HEK293 (cell line): ENCODE data around the gene ZSCAN10.

Experiments
- CTCF ChIA-PET: fragments of 350-600 bp; formaldehyde crosslinking; extraction: SDS; loops from one replicate; lab custom pipeline; 2021; ENCODE audit warnings: antibody characterized with exemption; lab: Yijun Ruan, JAX
- POLR2A ChIA-PET: fragments of 300-600 bp; formaldehyde crosslinking; extraction: SDS; loops from one replicate; lab custom pipeline; 2020; ENCODE audit warnings: antibody characterized with exemption, inconsistent platforms; lab: Yijun Ruan, JAX
- H3K27ac ChIP-seq: fragments of 200-500 bp; sonication (Bioruptor generic); 2 replicates; pipeline ENCODE4 v1.5.1; 2014; ENCODE audit warnings: low read depth, low read length, control low read depth, inconsistent platforms; ENCODE audit errors: extremely low read depth
- H3K36me3 ChIP-seq, 2 experiments: fragments of 200-500 bp in 1 of 2; sonication (Bioruptor generic) in 1 of 2; 1 replicate in 1 of 2; 2 replicates in 1 of 2; pipeline ENCODE4 v1.5.1; 2014 to 2017; ENCODE audit warnings: inconsistent platforms in 2 of 2, low read length in 2 of 2; ENCODE audit not compliant: control insufficient read depth in 2 of 2, insufficient read depth in 1 of 2
- H3K4me1 ChIP-seq: fragments of 200-500 bp; sonication (Bioruptor generic); 2 replicates; pipeline ENCODE4 v1.5.1; 2014; ENCODE audit warnings: mild to moderate bottlenecking, low read length, inconsistent platforms; ENCODE audit not compliant: control insufficient read depth, insufficient read depth
- H3K4me3 ChIP-seq: 2 replicates; pipeline ENCODE4 v1.5.1; 2011; ENCODE audit warnings: low read depth, mild to moderate bottlenecking, control low read depth, low read length, moderate library complexity
- H3K9me3 ChIP-seq: fragments of 200-500 bp; sonication (Bioruptor generic); 2 replicates; pipeline ENCODE4 v1.5.1; 2014; ENCODE audit warnings: low read depth, low read length, inconsistent platforms; ENCODE audit not compliant: control insufficient read depth, insufficient read depth
- HIC1 ChIP-seq: fragments of 450-650 bp; formaldehyde crosslinking; IDR thresholded peaks from 2 replicates; pipeline ENCODE4 v1.5.1; 2016; ENCODE audit warnings: missing biosample characterization, missing genetic modification characterization
- IKZF3 ChIP-seq: fragments of 450-650 bp; IDR thresholded peaks from 2 replicates; pipeline ENCODE4 v1.5.0; 2018; ENCODE audit warnings: missing biosample characterization, mild to moderate bottlenecking, missing genetic modification characterization, moderate library complexity
- INSM2 ChIP-seq: fragments of 450-650 bp; formaldehyde crosslinking; IDR thresholded peaks from 2 replicates; pipeline ENCODE4 v1.5.1; 2016; ENCODE audit warnings: missing biosample characterization, missing genetic modification characterization
- KLF10 ChIP-seq: fragments of 450-650 bp; IDR thresholded peaks from 2 replicates; pipeline ENCODE4 v1.5.1; 2018; ENCODE audit warnings: missing biosample characterization, mild to moderate bottlenecking, missing genetic modification characterization
- PATZ1 ChIP-seq: fragments of 450-650 bp; formaldehyde crosslinking; IDR thresholded peaks from 2 replicates; pipeline ENCODE4 v1.5.1; 2016; ENCODE audit warnings: missing biosample characterization, missing genetic modification characterization
- ZBTB17 ChIP-seq: fragments of 450-650 bp; formaldehyde crosslinking; IDR thresholded peaks from 2 replicates; pipeline ENCODE4 v1.5.1; 2016; ENCODE audit warnings: missing biosample characterization, missing genetic modification characterization
- ZBTB8A ChIP-seq: fragments of 450-650 bp; formaldehyde crosslinking; IDR thresholded peaks from 2 replicates; pipeline ENCODE4 v1.5.1; 2016; ENCODE audit warnings: missing biosample characterization, missing genetic modification characterization
- ZNF132 ChIP-seq: fragments of 450-650 bp; formaldehyde crosslinking; IDR thresholded peaks from 2 replicates; pipeline ENCODE4 v1.5.1; 2017; ENCODE audit warnings: missing biosample characterization, missing genetic modification characterization, borderline replicate concordance
- ZNF18 ChIP-seq: fragments of 450-650 bp; formaldehyde crosslinking; IDR thresholded peaks from 2 replicates; pipeline ENCODE4 v1.5.1; 2016; ENCODE audit warnings: missing biosample characterization, missing genetic modification characterization
- ZNF184 ChIP-seq: fragments of 450-650 bp; IDR thresholded peaks from 2 replicates; pipeline ENCODE4 v1.5.1; 2018; ENCODE audit warnings: missing biosample characterization, mild to moderate bottlenecking, missing genetic modification characterization
- ZNF239 ChIP-seq: fragments of 450-650 bp; formaldehyde crosslinking; IDR thresholded peaks from 2 replicates; pipeline ENCODE4 v1.5.1; 2016; ENCODE audit warnings: missing biosample characterization, missing genetic modification characterization
- ZNF394 ChIP-seq: fragments of 450-650 bp; formaldehyde crosslinking; IDR thresholded peaks from 2 replicates; pipeline ENCODE4 v1.5.1; 2016; ENCODE audit warnings: missing biosample characterization, missing genetic modification characterization, mild to moderate bottlenecking, moderate library complexity, borderline replicate concordance
- ZNF449 ChIP-seq: fragments of 450-650 bp; formaldehyde crosslinking; IDR thresholded peaks from 2 replicates; pipeline ENCODE4 v1.5.1; 2017; ENCODE audit warnings: missing biosample characterization, mild to moderate bottlenecking, missing genetic modification characterization, moderate library complexity
- ZNF488 ChIP-seq: fragments of 450-650 bp; formaldehyde crosslinking; IDR thresholded peaks from 2 replicates; pipeline ENCODE4 v1.5.1; 2016; ENCODE audit warnings: missing biosample characterization, missing genetic modification characterization
- ZNF518A ChIP-seq: fragments of 450-650 bp; formaldehyde crosslinking; conservative IDR thresholded peaks from 2 replicates; pipeline ENCODE4 v1.5.1; 2016; ENCODE audit warnings: low read depth, missing biosample characterization, missing genetic modification characterization

The ZSCAN10 gene

GRCh38 chr16:3050487-3050886 lies 48.6 kb downstream of the ZSCAN10 start (continued):
- no peak for TF ChIP-seq INSM2 (tag by site-specific recombination)
- no peak for TF ChIP-seq ZNF488 (tag by site-specific recombination)
- no peak for TF ChIP-seq KLF10 (tag by site-specific recombination)

- H3K4me1 ChIP-seq: no peaks in the 10 kb centered on the region
- 0 out of 2 replicates have a peak, but pooled peaks have one; percentile 57 for TF ChIP-seq ZNF449 (tag by site-specific recombination)
- TF ChIP-seq IKZF3 (tag by site-specific recombination): no peak
- no peak overlapping the region for H3K4me3 ChIP-seq
- POLR2A ChIA-PET: interaction anchor here (1.1 to 1.2 kb wide), 2 partner anchors 9 to 18 kb away, joined by 3 read pairs; no protein-coding TSS in a partner anchor
- peaks cover 0 to 10% of the 10 kb centered on the region in 2 experiments; a peak in 1 of 3 replicates for H3K36me3 ChIP-seq
- H3K27ac ChIP-seq: no peak overlapping the region
- H3K9me3 ChIP-seq: no peaks in the 10 kb centered on the region
- CTCF ChIA-PET: interaction anchor here (1.2 to 2.5 kb wide), 4 partner anchors 9 to 31 kb away, joined by 3 to 10 read pairs (median 5); no protein-coding TSS in a partner anchor
Measured at GRCh38 chr16:3049921-3050481, 49.1 kb downstream of the ZSCAN10 start.

- ChIA-PET CTCF (interaction anchor here (0.8 to 2.0 kb wide), 4 partner anchors 11 to 80 kb away, joined by 3 to 22 read pairs (median 10); no protein-coding TSS in a partner anchor), POLR2A (interaction anchor here (1.1 to 1.5 kb wide), 4 partner anchors 12 to 20 kb away, joined by 4 to 6 read pairs (median 4); no protein-coding TSS in a partner anchor)
- Histone ChIP-seq H3K27ac (no peak overlapping the region), H3K4me3 (no peak overlapping the region), H3K36me3 (no peaks in the 10 kb centered on the region), H3K4me1 (no peaks in the 10 kb centered on the region), H3K9me3 (no peaks in the 10 kb centered on the region)
- TF ChIP-seq ZNF132 (tag by site-specific recombination) (no peak), ZNF394 (no peak), ZNF18 (tag by site-specific recombination) (no peak), ZNF239 (tag by site-specific recombination) (peak; percentile 90), ZBTB17 (tag by site-specific recombination) (0 out of 2 replicates have a peak, but pooled peaks have one; percentile 30), ZNF184 (tag by site-specific recombination) (no peak), HIC1 (tag by site-specific recombination) (0 out of 2 replicates have a peak, but pooled peaks have one; percentile 40), ZBTB8A (tag by site-specific recombination) (0 out of 2 replicates have a peak, but pooled peaks have one; percentile 21), PATZ1 (0 out of 2 replicates have a peak, but pooled peaks have one; percentile 34), ZNF518A (tag by site-specific recombination) (no peak)
Measured at GRCh38 chr16:3047387-3047720, 51.7 kb downstream of the ZSCAN10 start.
